ENCODE results near the gene ARTN. TPM values are rescaled to one million over a fixed set of nuclear protein-coding genes. Genes with fewer than 3 reads are reported as not detected.

The ARTN gene
- total and polyA plus RNA-seq, 9 of the 15 experiments (the other 6 are each of a cell fraction or from before 2014, with no cell fraction given): 0.06 to 0.38 TPM; not detected in 7

DNA sequence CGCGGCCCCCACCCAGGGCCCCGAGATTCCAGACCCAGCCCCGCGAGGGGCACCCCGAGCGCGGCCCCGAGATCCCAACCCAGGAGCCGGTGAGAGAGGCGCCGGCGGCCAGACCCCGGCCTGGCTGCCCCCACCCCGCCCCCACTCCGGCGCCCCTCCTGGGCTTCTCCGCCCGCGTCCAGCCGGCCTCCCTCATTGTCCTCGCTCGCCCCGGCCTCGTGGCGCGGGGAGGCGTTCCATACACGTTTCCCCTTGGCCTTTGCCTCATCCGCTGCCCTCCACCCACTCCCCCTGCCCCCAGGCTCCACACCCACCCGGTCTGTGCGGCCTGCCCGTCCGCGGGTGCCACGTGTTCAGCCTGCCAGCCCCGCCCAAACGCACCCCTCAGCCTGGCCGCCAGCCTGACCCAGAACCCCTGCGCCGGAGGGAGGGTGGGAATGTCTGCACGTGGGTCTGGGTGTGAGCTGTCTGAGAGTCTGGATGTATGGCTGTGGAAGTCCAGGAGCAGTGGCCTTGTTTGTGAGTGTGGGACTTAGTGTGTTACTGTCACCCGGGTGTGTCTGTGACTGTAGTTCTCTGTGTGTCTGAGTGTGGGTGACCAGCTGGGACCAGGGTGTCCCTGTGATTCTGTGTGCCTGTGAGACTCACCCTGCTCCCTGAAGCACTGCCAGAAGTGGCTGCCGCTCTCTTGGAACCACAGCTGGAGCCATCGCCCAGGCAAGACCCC, 46.1 kb downstream of the ARTN start (continued):
- TF ChIP-seq MAFF (IDR thresholded peaks at IDR 0.05; ENCODE audit: low read length) (no peak), HDAC1 (IDR thresholded peaks at IDR 0.05) (peak in 1 of 2 experiments; percentile 95; a peak in 2 of 4 replicates), CSDE1 (IDR thresholded peaks at IDR 0.05) (no peak), POLR2AphosphoS5 (IDR thresholded peaks at IDR 0.05; ENCODE audit: control insufficient read depth, insufficient read depth, low read depth, low read length) (0 out of 2 replicates have a peak, but pooled peaks have one; percentile 21), HNRNPH1 (optimal IDR thresholded peaks at IDR 0.05; ENCODE audit: low read depth, low read length) (no peak), E2F1 (CRISPR knock-in tag; IDR thresholded peaks at IDR 0.05) (no peak), KLF10 (CRISPR knock-in tag; IDR thresholded peaks at IDR 0.05) (no peak), POLR3A (IDR thresholded peaks at IDR 0.05; ENCODE audit: borderline replicate concordance, extremely low read depth, insufficient read depth, insufficient read length) (no peak), ZNF174 (CRISPR knock-in tag; IDR thresholded peaks at IDR 0.05) (no peak), TCF7 (IDR thresholded peaks at IDR 0.05; ENCODE audit: borderline replicate concordance) (no peak)
- TF ChIP-seq, protein P1, sequence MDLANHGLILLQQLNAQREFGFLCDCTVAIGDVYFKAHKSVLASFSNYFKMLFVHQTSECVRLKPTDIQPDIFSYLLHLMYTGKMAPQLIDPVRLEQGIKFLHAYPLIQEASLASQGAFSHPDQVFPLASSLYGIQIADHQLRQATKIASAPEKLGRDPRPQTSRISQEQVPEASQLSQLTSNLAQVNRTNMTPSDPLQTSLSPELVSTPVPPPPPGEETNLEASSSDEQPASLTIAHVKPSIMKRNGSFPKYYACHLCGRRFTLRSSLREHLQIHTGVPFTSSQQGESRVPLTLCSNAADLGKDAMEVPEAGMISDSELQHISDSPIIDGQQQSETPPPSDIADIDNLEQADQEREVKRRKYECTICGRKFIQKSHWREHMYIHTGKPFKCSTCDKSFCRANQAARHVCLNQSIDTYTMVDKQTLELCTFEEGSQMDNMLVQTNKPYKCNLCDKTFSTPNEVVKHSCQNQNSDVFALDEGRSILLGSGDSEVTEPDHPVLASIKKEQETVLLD (IDR thresholded peaks at IDR 0.05): peak; percentile 62
- TF ChIP-seq, protein P2, sequence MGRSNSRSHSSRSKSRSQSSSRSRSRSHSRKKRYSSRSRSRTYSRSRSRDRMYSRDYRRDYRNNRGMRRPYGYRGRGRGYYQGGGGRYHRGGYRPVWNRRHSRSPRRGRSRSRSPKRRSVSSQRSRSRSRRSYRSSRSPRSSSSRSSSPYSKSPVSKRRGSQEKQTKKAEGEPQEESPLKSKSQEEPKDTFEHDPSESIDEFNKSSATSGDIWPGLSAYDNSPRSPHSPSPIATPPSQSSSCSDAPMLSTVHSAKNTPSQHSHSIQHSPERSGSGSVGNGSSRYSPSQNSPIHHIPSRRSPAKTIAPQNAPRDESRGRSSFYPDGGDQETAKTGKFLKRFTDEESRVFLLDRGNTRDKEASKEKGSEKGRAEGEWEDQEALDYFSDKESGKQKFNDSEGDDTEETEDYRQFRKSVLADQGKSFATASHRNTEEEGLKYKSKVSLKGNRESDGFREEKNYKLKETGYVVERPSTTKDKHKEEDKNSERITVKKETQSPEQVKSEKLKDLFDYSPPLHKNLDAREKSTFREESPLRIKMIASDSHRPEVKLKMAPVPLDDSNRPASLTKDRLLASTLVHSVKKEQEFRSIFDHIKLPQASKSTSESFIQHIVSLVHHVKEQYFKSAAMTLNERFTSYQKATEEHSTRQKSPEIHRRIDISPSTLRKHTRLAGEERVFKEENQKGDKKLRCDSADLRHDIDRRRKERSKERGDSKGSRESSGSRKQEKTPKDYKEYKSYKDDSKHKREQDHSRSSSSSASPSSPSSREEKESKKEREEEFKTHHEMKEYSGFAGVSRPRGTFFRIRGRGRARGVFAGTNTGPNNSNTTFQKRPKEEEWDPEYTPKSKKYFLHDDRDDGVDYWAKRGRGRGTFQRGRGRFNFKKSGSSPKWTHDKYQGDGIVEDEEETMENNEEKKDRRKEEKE (IDR thresholded peaks at IDR 0.05; ENCODE audit: borderline replicate concordance in 1 of 2, control insufficient read depth in 1 of 2, low read depth in 2 of 2, low read length in 1 of 2): no peak
- TF ChIP-seq, protein P3, sequence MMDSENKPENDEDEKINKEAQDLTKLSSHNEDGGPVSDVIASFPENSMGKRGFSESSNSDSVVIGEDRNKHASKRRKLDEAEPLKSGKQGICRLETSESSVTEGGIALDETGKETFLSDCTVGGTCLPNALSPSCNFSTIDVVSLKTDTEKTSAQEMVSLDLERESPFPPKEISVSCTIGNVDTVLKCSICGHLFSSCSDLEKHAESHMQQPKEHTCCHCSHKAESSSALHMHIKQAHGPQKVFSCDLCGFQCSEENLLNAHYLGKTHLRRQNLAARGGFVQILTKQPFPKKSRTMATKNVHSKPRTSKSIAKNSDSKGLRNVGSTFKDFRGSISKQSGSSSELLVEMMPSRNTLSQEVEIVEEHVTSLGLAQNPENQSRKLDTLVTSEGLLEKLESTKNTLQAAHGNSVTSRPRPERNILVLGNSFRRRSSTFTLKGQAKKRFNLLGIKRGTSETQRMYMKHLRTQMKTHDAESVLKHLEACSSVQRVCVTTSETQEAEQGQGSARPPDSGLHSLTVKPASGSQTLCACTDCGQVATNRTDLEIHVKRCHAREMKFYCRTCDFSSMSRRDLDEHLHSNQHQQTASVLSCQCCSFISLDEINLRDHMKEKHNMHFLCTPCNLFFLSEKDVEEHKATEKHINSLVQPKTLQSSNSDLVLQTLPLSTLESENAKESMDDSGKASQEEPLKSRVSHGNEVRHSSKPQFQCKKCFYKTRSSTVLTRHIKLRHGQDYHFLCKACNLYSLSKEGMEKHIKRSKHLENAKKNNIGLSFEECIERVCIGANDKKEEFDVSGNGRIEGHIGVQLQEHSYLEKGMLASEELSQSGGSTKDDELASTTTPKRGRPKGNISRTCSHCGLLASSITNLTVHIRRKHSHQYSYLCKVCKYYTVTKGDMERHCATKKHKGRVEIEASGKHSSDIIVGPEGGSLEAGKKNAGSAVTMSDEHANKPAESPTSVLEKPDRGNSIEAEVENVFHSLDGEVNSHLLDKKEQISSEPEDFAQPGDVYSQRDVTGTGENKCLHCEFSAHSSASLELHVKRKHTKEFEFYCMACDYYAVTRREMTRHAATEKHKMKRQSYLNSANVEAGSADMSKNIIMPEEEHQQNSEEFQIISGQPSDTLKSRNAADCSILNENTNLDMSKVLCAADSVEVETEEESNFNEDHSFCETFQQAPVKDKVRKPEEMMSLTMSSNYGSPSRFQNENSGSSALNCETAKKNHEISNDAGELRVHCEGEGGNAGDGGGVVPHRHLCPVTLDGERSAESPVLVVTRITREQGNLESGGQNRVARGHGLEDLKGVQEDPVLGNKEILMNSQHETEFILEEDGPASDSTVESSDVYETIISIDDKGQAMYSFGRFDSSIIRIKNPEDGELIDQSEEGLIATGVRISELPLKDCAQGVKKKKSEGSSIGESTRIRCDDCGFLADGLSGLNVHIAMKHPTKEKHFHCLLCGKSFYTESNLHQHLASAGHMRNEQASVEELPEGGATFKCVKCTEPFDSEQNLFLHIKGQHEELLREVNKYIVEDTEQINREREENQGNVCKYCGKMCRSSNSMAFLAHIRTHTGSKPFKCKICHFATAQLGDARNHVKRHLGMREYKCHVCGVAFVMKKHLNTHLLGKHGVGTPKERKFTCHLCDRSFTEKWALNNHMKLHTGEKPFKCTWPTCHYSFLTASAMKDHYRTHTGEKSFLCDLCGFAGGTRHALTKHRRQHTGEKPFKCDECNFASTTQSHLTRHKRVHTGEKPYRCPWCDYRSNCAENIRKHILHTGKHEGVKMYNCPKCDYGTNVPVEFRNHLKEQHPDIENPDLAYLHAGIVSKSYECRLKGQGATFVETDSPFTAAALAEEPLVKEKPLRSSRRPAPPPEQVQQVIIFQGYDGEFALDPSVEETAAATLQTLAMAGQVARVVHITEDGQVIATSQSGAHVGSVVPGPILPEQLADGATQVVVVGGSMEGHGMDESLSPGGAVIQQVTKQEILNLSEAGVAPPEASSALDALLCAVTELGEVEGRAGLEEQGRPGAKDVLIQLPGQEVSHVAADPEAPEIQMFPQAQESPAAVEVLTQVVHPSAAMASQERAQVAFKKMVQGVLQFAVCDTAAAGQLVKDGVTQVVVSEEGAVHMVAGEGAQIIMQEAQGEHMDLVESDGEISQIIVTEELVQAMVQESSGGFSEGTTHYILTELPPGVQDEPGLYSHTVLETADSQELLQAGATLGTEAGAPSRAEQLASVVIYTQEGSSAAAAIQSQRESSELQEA (IDR thresholded peaks at IDR 0.05; ENCODE audit: low read depth): no peak

Data from K562 (cell line).